OCI-M2 (cell line): Measurements from ENCODE around the gene RAP1GAP2.
A peak's percentile ranks its signal among the peaks of the same experiment; 100 is the strongest.
"Not testable (repeated sequence)": the region's sequence is repeated elsewhere in the genome, so short reads cannot be mapped to it uniquely, and the experiment has no call there.

ENCODE experiments used
- DNase-seq: peaks from one replicate; lab custom pipeline; 2025; ENCODE audit not compliant: unreplicated experiment; lab: John Stamatoyannopoulos, UW

RAP1GAP2 gene

GRCh38 chr17:2796164-2797125 is at the start of gene RAP1GAP2:
Gene RAP1GAP2, plus strand, starts transcription at chr17:2796438. Its CDS starts 90 bp downstream, at chr17:2796528.
- no peak for DNase-seq

GRCh38 chr17:2749058-2749783 is 47.0 kb upstream of the RAP1GAP2 start, which contains the start of gene CCDC92B:
Gene CCDC92B, minus strand, starts transcription at chr17:2749652. Its CDS starts 14,507 bp downstream, at chr17:2735145.
- no peak for DNase-seq

GRCh38 chr17:2749784-2750181 is 46.5 kb upstream of the RAP1GAP2 start:
- DNase-seq, result peak; percentile 10

- DNase-seq, result no peak
Measured at GRCh38 chr17:2750721-2751120, 45.5 kb upstream of the RAP1GAP2 start.

- no peak for DNase-seq
Measured at GRCh38 chr17:2751491-2751890, 44.7 kb upstream of the RAP1GAP2 start.

GRCh38 chr17:2755891-2756724 is 40.1 kb upstream of the RAP1GAP2 start:
- no peak for DNase-seq

- no peak for DNase-seq
Measured at GRCh38 chr17:2758870-2759269, 37.4 kb upstream of the RAP1GAP2 start.

GRCh38 chr17:2770129-2770528 is 26.1 kb upstream of the RAP1GAP2 start:
- DNase-seq, result no peak

- DNase-seq, result no peak
Measured at GRCh38 chr17:2775206-2775605, 21.0 kb upstream of the RAP1GAP2 start.

GRCh38 chr17:2776589-2777241 is 19.5 kb upstream of the RAP1GAP2 start:
- DNase-seq, result no peak

- no peak for DNase-seq
Measured at GRCh38 chr17:2777242-2777867, 18.9 kb upstream of the RAP1GAP2 start.

- DNase-seq, result no peak
Measured at GRCh38 chr17:2778489-2778888, 17.7 kb upstream of the RAP1GAP2 start.

GRCh38 chr17:2779545-2779944 is 16.7 kb upstream of the RAP1GAP2 start:
- DNase-seq, result no peak

GRCh38 chr17:2780256-2780655 is 16.0 kb upstream of the RAP1GAP2 start:
- no peak for DNase-seq

- DNase-seq, result no peak
Measured at GRCh38 chr17:2780931-2781454, 15.2 kb upstream of the RAP1GAP2 start.

- DNase-seq, result not testable (repeated sequence)
Measured at GRCh38 chr17:2781598-2781997, 14.6 kb upstream of the RAP1GAP2 start.

- DNase-seq, result no peak
Measured at GRCh38 chr17:2782055-2782454, 14.2 kb upstream of the RAP1GAP2 start.

- no peak for DNase-seq
Measured at GRCh38 chr17:2783310-2784030, 12.8 kb upstream of the RAP1GAP2 start.

GRCh38 chr17:2784864-2785263 is 11.4 kb upstream of the RAP1GAP2 start:
- no peak for DNase-seq
